Lower lobe of right lung (tissue), 2 donors: ENCODE data around the gene RNF32. TPM values are rescaled to one million over a fixed set of nuclear protein-coding genes. Genes with fewer than 3 reads are reported as not detected.

Experiments used
- ATAC-seq, 2 donors: fragments of 200-7000 bp; cut with Tn5 transposase; one replicate each; pipeline ENCODE4 v1.9.1; 2020 to 2022; ENCODE audit warnings: mild to moderate bottlenecking in 2 of 2, moderate library complexity in 2 of 2
- DNase-seq: peaks from one replicate; pipeline ENCODE4 v3.0.0-alpha.2; 2020
- H3K27ac ChIP-seq: fragments of 200-600 bp; one replicate; pipeline ENCODE4 v1.8.0; 2022
- H3K27me3 ChIP-seq: fragments of 200-600 bp; one replicate; pipeline ENCODE4 v1.8.0; 2022; ENCODE audit warnings: low read depth
- H3K36me3 ChIP-seq: fragments of 200-600 bp; one replicate; pipeline ENCODE4 v1.8.0; 2022; ENCODE audit warnings: mild to moderate bottlenecking
- H3K4me1 ChIP-seq: fragments of 200-600 bp; one replicate; pipeline ENCODE4 v1.8.0; 2022
- H3K4me3 ChIP-seq: fragments of 200-600 bp; one replicate; pipeline ENCODE4 v1.8.0; 2022; ENCODE audit warnings: mild to moderate bottlenecking
- H3K9me3 ChIP-seq: fragments of 200-600 bp; one replicate; pipeline ENCODE4 v1.8.0; 2022
- intact Hi-C: fragments of 100-400 bp; cut with DNase I; formaldehyde crosslinking; loops from one replicate; pipeline ENCODE4 v1.11.0; 2022
- total RNA-seq: library from RNA; stranded (reverse); fragmentation: NEBNext Ultra II Directional; extraction: Animal tissue kit (Norgen Biotek cat#: 25700); gene quantifications from one replicate; pipeline ENCODE4 v1.2.1, GENCODE V29; 2021
- TF ChIP-seq, protein P1 (sequence below): fragments of 200-600 bp; IDR thresholded peaks from one replicate; pipeline ENCODE4 v1.8.0; 2022; ENCODE audit warnings: antibody characterized with exemption, mild to moderate bottlenecking
- donor health status: DM: no; HTN: yes; CAD: no; lungs with severe emphysema.

Gene RNF32
- total RNA-seq, 1 donor from 2014 or later = 3.0 TPM

DNA sequence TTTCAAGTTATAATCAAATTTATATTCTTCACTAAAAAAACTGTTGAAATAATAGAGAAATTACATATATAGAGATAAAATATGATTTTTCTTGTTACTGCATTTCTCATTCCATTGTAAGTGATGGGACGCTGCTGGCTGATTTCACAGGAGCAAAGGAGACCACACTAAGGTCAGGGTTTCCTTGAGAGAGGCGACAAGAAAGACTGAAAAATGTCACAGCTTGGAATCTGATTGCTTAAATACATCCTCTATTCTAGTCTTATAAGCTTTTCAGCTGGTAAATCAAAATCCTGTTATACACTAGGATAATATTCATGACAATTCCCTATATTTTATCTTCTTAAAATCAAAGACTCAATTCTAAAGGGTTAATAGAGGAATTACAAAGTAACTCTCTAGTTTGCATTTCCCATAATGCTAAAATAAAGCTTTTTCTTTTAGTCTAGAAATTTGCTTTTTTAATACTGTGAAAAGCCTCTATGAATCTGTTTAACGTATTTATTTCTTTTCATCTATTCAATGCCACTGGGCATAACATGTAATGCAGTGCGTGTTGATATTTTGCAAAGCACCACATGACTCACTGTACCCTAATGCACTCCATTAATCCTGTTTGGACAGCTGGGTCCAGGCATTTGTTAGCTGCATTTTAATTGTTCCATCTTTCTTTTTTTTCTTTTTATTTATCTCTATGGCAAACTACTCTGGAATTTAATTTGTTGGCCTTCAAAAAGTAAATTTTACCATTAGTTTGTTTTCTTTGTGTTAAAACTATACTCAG lies 81.7 kb downstream of the RNF32 start:
- H3K4me1 ChIP-seq = no peaks in the 10 kb centered on the region
- intact Hi-C loops = no loop called here

DNA sequence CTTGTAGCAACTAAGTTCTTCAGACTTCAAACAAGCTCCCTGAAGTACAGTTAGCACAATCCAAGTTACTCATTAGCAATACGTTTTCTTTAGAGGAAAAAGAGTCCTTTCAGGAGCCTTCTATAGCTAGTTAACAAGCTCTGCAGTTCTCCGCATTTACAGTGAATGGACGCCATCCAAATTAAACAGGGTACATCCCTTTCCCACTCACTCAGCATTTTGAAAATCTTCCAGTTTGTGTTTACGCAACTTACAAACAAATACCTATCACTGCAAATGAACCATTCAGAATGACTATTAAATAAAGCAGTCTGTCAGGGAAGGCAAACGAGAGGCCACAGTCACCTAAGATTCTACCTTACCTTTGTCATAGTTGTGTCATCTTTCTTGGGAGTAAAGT lies 84.5 kb downstream of the RNF32 start:
- H3K36me3 ChIP-seq = no peaks in the 10 kb centered on the region
- no peak for DNase-seq
- TF ChIP-seq, protein P1, sequence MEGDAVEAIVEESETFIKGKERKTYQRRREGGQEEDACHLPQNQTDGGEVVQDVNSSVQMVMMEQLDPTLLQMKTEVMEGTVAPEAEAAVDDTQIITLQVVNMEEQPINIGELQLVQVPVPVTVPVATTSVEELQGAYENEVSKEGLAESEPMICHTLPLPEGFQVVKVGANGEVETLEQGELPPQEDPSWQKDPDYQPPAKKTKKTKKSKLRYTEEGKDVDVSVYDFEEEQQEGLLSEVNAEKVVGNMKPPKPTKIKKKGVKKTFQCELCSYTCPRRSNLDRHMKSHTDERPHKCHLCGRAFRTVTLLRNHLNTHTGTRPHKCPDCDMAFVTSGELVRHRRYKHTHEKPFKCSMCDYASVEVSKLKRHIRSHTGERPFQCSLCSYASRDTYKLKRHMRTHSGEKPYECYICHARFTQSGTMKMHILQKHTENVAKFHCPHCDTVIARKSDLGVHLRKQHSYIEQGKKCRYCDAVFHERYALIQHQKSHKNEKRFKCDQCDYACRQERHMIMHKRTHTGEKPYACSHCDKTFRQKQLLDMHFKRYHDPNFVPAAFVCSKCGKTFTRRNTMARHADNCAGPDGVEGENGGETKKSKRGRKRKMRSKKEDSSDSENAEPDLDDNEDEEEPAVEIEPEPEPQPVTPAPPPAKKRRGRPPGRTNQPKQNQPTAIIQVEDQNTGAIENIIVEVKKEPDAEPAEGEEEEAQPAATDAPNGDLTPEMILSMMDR = no peak
- no peak overlapping the region for H3K4me3 ChIP-seq
- peak overlapping the region; percentile 32 for H3K27ac ChIP-seq
- ATAC-seq = peak in 1 of 2 donors; percentile 68
- H3K27me3 ChIP-seq = no peaks in the 10 kb centered on the region
- H3K9me3 ChIP-seq = no peaks in the 10 kb centered on the region
- no peaks in the 10 kb centered on the region for H3K4me1 ChIP-seq
- intact Hi-C loops = no loop called here

More for the DNA sequence above, 81.7 kb downstream of the RNF32 start:
- Histone ChIP-seq H3K4me3 (no peak overlapping the region), H3K36me3 (peaks cover 7% of the 10 kb centered on the region), H3K27me3 (no peaks in the 10 kb centered on the region), H3K9me3 (no peaks in the 10 kb centered on the region), H3K27ac (no peak overlapping the region)
- no peak for DNase-seq
- ATAC-seq = no peak
- TF ChIP-seq, protein P1 = no peak

DNA sequence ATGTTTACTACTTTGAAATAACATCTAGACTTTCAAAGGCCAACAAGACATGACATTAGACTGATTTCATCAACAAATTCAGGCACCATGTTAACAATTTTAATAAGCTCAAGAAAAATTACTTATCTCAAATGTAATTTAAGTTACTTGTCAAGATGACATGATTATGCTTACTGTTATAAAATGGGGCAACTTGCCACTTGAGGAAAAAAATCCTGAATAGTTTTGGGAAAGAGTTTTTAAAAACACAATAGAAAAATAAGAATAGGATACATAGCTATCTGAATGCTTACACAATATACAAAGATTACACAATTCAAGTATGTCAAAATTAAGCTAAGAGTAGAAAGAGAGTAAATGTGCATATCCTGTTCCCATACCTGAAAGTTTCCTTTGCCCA lies 85.4 kb downstream of the RNF32 start:
- DNase-seq (no peak), ATAC-seq (no peak)
- peak overlapping the region; percentile 32 for H3K27ac ChIP-seq
- TF ChIP-seq, protein P1 = no peak
- H3K4me1 ChIP-seq = no peaks in the 10 kb centered on the region
- H3K4me3 ChIP-seq = no peak overlapping the region
- no peaks in the 10 kb centered on the region for H3K9me3 ChIP-seq
- H3K36me3 ChIP-seq = no peaks in the 10 kb centered on the region
- intact Hi-C loops = no loop called here
- no peaks in the 10 kb centered on the region for H3K27me3 ChIP-seq
